Measurements from ENCODE around the gene SIN3B. TPM values are rescaled to one million over a fixed set of nuclear protein-coding genes. Genes with fewer than 3 reads are reported as not detected.

SIN3B gene
- total RNA-seq, 1 experiment from 2014 or later, result 83.8 TPM

GRCh38 chr19:16875584-16876555 lies 46.7 kb downstream of the SIN3B start:
- Histone ChIP-seq H3K4me3 (no peak overlapping the region), H3K79me2 (ENCODE audit: low read depth) (peaks cover 16% of the 10 kb centered on the region), H3F3A (ENCODE audit: insufficient read depth, low read depth) (peaks cover 14% of the 10 kb centered on the region; the same call in 1 of the 2 replicates), H3K4me2 (no peak overlapping the region), H3K9me2 (ENCODE audit: insufficient read depth) (no peaks in the 10 kb centered on the region), H3K27me3 (ENCODE audit: insufficient read depth, low read depth) (no peaks in the 10 kb centered on the region), H4K20me1 (ENCODE audit: insufficient read depth) (peaks cover 3% of the 10 kb centered on the region; the same call in 1 of the 2 replicates), H2AFZ (no peak overlapping the region), H3K36me3 (ENCODE audit: low read depth) (peaks cover 42% of the 10 kb centered on the region), H3K4me1 (replicated peaks; ENCODE audit: insufficient read depth) (no peaks in the 10 kb centered on the region; the same call in 1 of the 2 replicates), H3K27ac (peak overlapping the region; percentile 61; the same call in 1 of the 2 replicates), H3K9me3 (ENCODE audit: insufficient read depth, low read depth) (peaks cover 2% of the 10 kb centered on the region; the same call in 1 of the 2 replicates)
- no peak for TF ChIP-seq EZH2 (IDR thresholded peaks at IDR 0.05; ENCODE audit: low read depth)
- TF ChIP-seq, protein P1, sequence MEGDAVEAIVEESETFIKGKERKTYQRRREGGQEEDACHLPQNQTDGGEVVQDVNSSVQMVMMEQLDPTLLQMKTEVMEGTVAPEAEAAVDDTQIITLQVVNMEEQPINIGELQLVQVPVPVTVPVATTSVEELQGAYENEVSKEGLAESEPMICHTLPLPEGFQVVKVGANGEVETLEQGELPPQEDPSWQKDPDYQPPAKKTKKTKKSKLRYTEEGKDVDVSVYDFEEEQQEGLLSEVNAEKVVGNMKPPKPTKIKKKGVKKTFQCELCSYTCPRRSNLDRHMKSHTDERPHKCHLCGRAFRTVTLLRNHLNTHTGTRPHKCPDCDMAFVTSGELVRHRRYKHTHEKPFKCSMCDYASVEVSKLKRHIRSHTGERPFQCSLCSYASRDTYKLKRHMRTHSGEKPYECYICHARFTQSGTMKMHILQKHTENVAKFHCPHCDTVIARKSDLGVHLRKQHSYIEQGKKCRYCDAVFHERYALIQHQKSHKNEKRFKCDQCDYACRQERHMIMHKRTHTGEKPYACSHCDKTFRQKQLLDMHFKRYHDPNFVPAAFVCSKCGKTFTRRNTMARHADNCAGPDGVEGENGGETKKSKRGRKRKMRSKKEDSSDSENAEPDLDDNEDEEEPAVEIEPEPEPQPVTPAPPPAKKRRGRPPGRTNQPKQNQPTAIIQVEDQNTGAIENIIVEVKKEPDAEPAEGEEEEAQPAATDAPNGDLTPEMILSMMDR (conservative IDR thresholded peaks at IDR 0.05), result no peak
- CTCF ChIA-PET, result no interaction called here
- POLR2A ChIA-PET (ENCODE audit: unreplicated experiment), result no interaction called here
- BruUV-seq (replicated peaks), result no TSS peak
- intact Hi-C loops (cut with micrococcal nuclease; ENCODE audit: unreplicated experiment), result no loop called here
- DNase-seq, result peak in 1 of 2 experiments; percentile 14

- no peak overlapping the region for H3K4me3 ChIP-seq
- no peaks in the 10 kb centered on the region for H3K9me2 ChIP-seq (ENCODE audit: insufficient read depth)
- H3K9me3 ChIP-seq (ENCODE audit: insufficient read depth, low read depth), result peaks cover 13% of the 10 kb centered on the region; the same call in 1 of the 2 replicates
- H3K79me2 ChIP-seq (ENCODE audit: low read depth), result peaks cover 16% of the 10 kb centered on the region
- no peak overlapping the region for H3K4me2 ChIP-seq
- H4K20me1 ChIP-seq (ENCODE audit: insufficient read depth), result peaks cover 3% of the 10 kb centered on the region; the same call in 1 of the 2 replicates
- no peak for TF ChIP-seq EZH2 (IDR thresholded peaks at IDR 0.05; ENCODE audit: low read depth)
- TF ChIP-seq, protein P1 (conservative IDR thresholded peaks at IDR 0.05), result no peak
- POLR2A ChIA-PET (ENCODE audit: unreplicated experiment), result no interaction called here
- DNase-seq, result peak; percentile 28 to 51
- CTCF ChIA-PET, result no interaction called here
- BruUV-seq (replicated peaks), result no TSS peak
- H3K4me1 ChIP-seq (replicated peaks; ENCODE audit: insufficient read depth), result no peaks in the 10 kb centered on the region; the same call in 1 of the 2 replicates
- H3K27me3 ChIP-seq (ENCODE audit: insufficient read depth, low read depth), result no peaks in the 10 kb centered on the region
- intact Hi-C loops (cut with micrococcal nuclease; ENCODE audit: unreplicated experiment), result no loop called here
- peaks cover 7% of the 10 kb centered on the region; the same call in 1 of the 2 replicates for H3F3A ChIP-seq (ENCODE audit: insufficient read depth, low read depth)
- no peak overlapping the region for H2AFZ ChIP-seq
- H3K27ac ChIP-seq, result no peak overlapping the region
- peaks cover 31% of the 10 kb centered on the region for H3K36me3 ChIP-seq (ENCODE audit: low read depth)
These were observed 47.7 kb downstream of the SIN3B start for GRCh38 chr19:16876904-16877361.

DNA sequence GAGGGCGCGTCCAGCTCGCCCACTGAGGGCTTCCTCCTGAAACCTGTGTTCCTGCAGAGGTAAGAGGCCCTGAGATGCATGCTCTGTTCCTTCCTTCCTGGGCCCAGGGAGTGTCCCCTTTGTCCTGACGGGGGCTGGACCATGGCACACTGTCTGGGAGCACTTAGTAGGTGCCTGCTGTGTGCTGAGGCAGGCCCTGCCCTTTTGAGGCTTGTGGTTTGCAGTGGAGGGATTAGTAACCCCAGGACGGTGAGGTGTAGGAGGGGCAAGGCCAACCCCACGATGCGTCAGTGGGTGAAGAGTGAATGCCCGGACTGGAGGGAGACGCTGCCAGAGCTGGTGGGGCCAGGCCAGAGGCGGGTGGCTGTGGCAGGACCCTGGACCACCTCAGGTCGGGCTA lies 48.4 kb downstream of the SIN3B start:
- intact Hi-C loops (cut with micrococcal nuclease; ENCODE audit: unreplicated experiment), result no loop called here
- Histone ChIP-seq H3K4me1 (replicated peaks; ENCODE audit: insufficient read depth) (no peaks in the 10 kb centered on the region; the same call in 1 of the 2 replicates), H3K4me2 (no peak overlapping the region), H3K79me2 (ENCODE audit: low read depth) (peaks cover 16% of the 10 kb centered on the region), H3K27ac (no peak overlapping the region), H3K9me3 (ENCODE audit: insufficient read depth, low read depth) (peaks cover 19% of the 10 kb centered on the region), H3F3A (ENCODE audit: insufficient read depth, low read depth) (peaks cover 7% of the 10 kb centered on the region; the same call in 1 of the 2 replicates), H3K9me2 (ENCODE audit: insufficient read depth) (no peaks in the 10 kb centered on the region), H4K20me1 (ENCODE audit: insufficient read depth) (peaks cover 3% of the 10 kb centered on the region; the same call in 1 of the 2 replicates), H3K27me3 (ENCODE audit: insufficient read depth, low read depth) (no peaks in the 10 kb centered on the region), H2AFZ (no peak overlapping the region), H3K4me3 (no peak overlapping the region), H3K36me3 (ENCODE audit: low read depth) (peaks cover 29% of the 10 kb centered on the region)
- no TSS peak for BruUV-seq (replicated peaks)
- ChIA-PET POLR2A (ENCODE audit: unreplicated experiment) (no interaction called here), CTCF (no interaction called here)
- no peak for TF ChIP-seq EZH2 (IDR thresholded peaks at IDR 0.05; ENCODE audit: low read depth)
- TF ChIP-seq, protein P1 (conservative IDR thresholded peaks at IDR 0.05), result no peak
- no peak for DNase-seq
